Eye (tissue), 1 donor: ENCODE data around the gene NRG3.
A peak's percentile ranks its signal among the peaks of the same experiment; 100 is the strongest.

Experiments used
- DNase-seq: peaks from one replicate; pipeline ENCODE4 v3.0.0-alpha.2; 2015

The NRG3 gene

GRCh38 chr10:82866424-82867020 is 991.5 kb downstream of the NRG3 start:
- no peak for DNase-seq

DNA sequence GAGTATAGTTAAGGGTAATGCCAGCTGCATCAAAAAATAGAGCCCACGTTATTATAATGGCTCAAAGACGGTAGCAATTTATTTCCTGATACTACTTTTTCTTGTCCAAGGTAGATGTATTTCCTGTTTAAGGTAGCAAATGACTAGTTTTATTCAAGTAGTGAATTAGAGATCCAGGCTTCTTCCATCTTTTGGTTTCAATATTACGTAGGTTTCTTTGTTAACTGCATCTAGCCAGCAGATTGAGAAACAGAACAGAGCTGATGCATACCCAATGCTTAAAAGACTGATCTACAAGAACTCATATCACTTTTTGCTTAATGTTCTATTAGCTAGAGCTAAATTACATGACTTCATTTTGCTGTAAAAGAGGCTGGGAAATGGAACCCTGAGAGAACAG is 992.1 kb downstream of the NRG3 start:
- DNase-seq = no peak

DNA sequence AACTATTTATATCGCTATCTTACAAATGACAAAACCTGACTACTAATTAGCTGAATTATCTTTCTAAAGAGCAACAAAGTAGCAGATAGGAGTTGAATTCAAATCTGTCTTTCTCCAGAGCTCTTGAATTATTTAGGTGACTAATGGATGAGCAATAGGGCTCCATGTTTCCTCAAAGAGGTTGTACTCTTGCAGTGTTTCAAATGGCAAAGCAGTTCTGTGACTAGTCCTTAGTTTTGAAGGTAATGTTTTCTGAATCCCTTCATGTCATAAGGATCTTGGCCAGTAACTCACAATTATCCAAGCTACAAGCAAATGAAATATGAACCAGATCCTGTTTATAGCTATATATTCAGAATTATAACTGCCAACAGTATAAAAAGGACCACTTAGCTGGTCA is 999.7 kb downstream of the NRG3 start:
- no peak for DNase-seq

- DNase-seq = peak; percentile 39
These were observed 1005.8 kb downstream of the NRG3 start for GRCh38 chr10:82880776-82881290.

DNA sequence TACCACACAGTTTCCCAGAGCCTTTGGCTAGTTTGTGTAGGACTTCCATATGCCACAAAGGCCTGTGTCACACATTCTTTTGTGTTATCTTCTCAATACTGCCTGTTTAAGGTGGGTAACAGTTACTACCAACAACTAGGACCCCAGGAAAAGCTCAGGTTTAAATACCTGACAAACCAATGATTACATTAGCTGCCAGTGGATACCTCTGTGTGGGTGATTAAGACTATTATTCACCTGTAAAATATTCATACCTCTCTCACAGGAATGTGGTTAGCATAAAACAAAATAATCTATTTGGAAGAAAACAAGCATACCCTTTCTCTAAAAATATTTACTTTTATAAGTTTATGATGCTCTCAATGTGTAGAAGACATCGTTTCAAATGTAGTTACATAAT is 1007.7 kb downstream of the NRG3 start:
- DNase-seq = no peak

- no peak for DNase-seq
These were observed 1008.6 kb downstream of the NRG3 start for GRCh38 chr10:82883603-82884002.

DNA sequence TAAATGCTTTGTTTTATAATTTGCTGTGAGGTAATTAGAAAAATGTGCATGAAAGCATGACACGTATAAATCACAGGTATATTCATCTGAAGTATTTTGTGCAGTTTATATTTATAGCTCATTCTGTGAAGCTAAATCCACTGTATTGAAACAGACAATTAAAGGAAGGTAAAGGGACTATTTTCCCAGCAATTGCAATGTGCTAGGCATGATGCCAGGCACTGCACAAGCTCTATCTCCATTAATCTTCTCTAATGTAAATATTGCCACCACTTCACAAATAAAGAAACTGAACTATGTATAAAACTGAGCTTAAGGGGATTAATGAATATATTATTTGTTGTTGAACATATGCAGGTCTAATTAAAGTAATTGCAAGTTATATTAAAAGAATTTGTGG is 1012.5 kb downstream of the NRG3 start:
- no peak for DNase-seq

DNA sequence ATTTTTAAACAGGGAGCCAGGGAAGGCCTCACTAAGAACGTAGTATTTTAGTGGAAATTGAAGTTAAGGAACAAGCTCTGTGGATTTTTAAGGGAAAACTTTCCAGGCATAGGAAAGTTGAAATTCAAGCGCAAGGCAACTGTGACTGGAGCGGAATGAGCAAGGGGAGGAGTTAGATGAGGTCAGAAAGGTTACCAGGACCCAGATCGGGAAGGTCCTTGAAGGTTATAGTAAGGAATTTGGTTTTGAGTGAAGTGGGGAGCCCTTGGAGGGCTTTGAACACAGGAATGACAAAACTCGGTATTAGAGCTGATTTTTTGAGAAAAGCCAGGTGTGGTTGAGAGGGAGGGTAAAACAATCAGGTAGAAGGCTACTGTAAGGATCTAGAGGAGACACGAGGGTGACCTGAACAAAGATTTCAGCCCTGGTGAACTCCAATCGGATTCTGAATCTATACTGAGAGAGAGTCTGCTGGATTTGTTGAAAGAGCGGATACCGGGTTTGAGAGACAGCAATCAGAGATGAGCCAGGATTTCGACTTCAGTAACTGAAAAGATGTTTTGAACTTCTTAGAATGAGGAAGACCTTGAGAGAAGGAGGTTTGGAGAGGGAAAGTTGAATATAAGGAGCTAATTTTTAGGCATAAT is 1013.9 kb downstream of the NRG3 start:
- DNase-seq = no peak

DNA sequence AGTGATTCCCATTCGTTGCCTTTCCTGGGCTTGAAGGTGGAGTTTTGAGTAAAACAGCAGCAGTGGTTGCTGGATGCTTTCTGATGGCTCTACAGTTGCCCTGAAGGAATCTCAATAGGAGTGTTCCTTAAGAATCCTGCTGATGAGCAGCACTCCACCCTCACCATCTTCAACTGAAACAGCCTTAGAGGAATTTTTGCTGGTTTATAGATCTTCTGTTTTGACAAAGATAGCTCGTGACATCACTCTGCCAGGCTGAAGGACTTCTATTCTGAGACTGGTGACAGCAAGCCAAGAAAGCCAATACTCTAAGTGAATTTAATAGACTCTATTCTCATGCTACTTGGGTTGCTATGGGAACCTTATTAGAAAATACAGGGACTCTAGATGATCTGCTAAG is 1014.7 kb downstream of the NRG3 start:
- peak; percentile 52 for DNase-seq

DNA sequence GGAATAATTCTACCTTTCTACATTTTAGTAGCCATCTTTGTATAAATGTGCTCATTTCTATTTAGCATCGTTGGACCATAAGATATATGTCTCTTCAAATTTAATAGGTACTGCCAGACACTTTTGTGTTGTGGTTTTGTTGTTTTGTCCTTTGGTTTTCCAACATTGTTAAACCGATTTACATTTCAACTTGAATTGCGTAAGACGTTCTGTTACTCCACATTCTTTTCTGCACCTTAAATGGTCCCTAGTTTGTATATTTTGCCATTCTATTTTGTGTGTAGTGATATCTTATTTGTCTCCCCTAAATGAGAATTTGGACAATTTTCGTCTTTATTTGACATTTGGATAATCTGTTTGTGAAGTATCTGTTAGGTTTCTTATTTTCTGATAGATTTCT is 1015.6 kb downstream of the NRG3 start:
- no peak for DNase-seq

GRCh38 chr10:82908096-82908495 is 1033.1 kb downstream of the NRG3 start:
- no peak for DNase-seq

- no peak for DNase-seq
These were observed 1033.8 kb downstream of the NRG3 start for GRCh38 chr10:82908751-82909150.

DNA sequence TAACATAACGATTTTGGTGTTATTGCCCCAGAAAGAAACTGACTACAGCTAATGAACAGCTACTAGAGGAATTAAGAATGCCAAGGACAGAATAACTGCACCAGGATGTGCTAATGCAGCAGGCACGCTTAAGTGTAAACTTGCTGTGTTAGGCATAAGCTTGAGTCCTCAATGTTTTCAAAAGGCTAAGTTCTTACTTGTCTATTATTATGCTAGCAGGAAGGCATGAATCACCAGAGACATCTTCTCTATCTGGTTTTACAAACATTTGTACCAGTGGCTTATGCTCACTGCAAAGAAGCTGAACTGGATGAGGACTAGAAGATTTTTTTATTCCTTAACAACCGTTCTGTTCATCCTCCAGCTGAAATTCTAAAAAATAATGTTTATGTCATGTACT is 1035.3 kb downstream of the NRG3 start:
- no peak for DNase-seq

GRCh38 chr10:82914655-82915136 is 1039.7 kb downstream of the NRG3 start:
- DNase-seq = no peak

DNA sequence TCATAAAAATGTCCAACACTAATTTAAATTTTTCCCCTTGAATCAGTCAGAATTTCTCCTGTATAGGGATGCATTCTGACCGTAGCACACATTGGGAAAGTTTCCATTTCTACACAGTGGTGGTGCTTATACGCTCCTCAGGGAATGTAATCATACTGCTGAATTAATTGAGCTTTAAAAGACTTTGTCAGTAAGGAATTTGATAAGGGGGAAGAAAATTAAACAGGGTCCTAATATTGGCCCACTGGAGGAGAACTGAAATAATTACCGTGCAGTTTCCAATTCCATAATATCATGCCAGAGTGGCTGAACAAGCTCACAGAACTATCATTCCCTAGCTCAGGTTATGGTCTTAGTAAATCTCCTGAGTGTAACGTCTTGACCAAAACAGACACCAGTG is 1041.9 kb downstream of the NRG3 start:
- no peak for DNase-seq

DNA sequence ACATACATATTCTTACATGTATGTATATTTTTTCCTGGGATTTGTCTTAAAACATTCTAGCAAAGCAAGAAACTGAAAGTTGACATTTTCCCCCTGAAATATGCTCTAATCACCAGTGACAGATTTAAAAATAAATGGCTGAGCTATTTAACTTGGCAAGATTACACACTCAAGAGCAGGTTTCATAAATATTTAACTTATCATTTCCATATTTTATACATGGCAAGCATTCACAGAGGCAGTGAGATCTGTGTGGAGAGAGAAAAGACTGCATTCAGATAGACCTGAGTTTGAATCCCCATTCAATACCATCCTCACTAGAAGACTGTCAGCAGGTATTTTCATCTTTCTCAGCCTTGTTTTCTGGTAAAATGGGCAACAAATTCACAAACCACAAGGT is 1043.0 kb downstream of the NRG3 start:
- peak; percentile 23 for DNase-seq

GRCh38 chr10:82922046-82922445 is 1047.1 kb downstream of the NRG3 start:
- DNase-seq = no peak

DNA sequence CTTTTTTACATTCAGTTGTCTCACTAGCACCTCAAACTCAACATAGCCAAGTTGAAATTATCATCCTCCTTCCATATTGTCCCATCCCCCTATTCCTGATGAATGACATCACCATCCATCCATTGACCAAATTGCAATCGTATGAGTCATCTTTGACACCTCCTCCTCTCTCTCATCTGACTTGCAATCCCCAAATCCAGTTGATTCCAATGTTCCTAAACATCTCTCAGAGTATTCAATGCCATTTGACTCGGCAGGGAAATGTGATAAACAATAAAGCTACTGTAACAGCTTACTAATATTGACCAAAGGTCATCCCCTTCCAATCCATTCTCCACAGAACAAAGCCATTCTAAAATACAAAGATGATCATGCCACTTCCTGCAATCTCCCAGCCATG is 1047.8 kb downstream of the NRG3 start:
- no peak for DNase-seq

GRCh38 chr10:82924711-82925110 is 1049.7 kb downstream of the NRG3 start:
- DNase-seq = no peak

DNA sequence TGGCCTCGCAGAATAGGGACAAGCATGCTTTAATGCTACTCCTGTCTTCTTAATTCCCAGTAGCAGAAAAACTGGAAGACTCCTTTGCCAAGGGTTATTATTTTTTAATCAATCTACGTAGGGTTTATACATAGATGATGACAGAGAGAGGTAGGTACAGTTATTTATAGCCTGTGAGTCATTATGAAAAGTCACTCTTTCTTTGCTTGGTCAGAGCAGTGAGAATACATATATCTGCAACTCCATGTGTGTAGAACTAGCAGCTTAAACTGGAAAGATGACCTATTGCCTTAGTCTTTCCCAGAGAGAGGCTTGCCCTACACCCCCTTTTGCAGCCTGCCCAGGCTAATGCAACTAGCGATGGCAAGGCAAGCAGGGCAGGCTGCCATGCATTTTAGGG is 1050.6 kb downstream of the NRG3 start:
- DNase-seq = no peak

DNA sequence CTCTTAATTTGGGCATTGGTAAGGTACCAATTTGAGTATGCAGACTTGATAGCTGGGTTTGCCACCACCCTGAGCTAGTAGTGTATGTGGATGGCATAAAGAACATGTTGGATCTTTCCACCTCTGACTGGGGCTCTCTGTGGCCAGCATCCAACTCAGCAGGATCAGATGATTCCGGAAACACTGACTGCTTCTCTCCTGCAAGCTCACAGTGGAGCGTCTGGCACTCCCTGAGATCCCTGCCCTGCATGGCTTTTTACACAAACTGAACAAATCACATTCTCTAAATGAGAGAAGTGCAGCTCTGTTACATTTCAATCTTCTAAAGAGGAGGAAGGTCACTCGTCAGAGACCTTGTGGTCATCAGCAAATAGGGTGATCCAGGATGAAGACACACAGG is 1057.5 kb downstream of the NRG3 start:
- DNase-seq = no peak

DNA sequence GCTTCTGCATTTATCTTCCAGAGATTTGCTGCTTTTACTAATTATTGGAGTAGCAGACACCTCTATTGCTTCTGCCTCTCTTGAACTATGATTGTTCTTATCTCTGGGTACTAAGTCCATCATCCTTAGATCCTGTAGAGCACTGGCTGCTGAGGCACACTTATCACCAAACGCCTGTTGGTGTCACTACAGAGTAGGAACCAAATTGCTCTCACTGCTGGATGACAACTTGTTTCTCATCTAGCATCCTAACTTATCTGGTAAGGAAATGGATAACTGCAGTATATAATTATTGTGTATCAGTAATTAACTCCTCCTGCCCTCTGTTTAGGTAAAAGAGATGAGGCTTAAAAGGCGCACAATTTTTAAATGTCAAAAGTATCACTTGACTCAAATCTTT is 1059.4 kb downstream of the NRG3 start:
- DNase-seq = no peak

DNA sequence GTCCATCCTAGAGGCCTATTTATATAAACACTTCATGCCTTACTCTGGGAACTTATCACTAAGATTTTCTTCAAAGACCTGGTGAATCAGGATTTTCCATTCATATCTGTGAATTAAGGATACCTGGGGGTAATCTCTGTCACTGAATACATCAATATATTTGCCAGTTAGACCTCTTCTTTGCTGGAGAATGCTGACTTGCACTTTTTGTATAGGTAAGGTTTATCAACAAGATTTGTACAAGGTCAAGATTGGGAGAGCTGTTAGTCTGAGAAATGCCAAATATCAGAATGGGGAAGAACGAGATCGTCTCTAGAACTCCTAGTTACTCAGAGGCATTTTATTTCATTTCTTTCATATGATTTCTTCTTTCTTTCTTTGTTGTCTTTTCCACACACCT is 1060.0 kb downstream of the NRG3 start:
- DNase-seq = no peak

DNA sequence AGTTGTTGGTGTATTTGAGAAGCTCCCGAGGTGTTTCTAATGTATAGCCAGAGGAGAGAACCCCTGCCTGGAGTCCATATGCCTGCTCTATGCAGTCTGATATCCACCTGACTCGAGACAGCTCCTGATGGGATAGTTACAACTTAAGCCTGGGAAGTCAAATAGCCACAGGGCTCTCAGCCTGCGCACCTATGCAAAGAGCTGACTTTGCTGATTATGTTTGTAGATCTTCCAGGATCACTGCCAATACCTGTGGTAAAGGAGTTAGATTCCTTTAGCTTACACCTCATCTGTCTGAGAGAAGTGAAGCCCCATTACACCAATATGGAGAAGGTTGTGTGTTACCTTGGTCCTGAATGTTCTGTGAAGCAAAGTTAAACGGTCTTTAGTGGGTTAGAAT is 1063.3 kb downstream of the NRG3 start:
- no peak for DNase-seq
